Measurements from ENCODE around the gene PTGDR.

PTGDR gene

GRCh38 chr14:52259434-52259833, 8.1 kb upstream of the PTGDR start:
- TF ChIP-seq RAD21 (IDR thresholded peaks at IDR 0.05; ENCODE audit: low read depth), result no peak
- TF ChIP-seq, protein P1, sequence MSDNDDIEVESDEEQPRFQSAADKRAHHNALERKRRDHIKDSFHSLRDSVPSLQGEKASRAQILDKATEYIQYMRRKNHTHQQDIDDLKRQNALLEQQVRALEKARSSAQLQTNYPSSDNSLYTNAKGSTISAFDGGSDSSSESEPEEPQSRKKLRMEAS (IDR thresholded peaks at IDR 0.05), result no peak
- no peak for TF ChIP-seq EGR1 (IDR thresholded peaks at IDR 0.05)
- TF ChIP-seq CEBPB (IDR thresholded peaks at IDR 0.05), result no peak
- TF ChIP-seq TCF12 (IDR thresholded peaks at IDR 0.05; ENCODE audit: low read depth), result no peak
- no peak for TF ChIP-seq TAF1 (IDR thresholded peaks at IDR 0.05; ENCODE audit: low read depth)
- TF ChIP-seq NFIC (IDR thresholded peaks at IDR 0.05), result no peak
- no peak for TF ChIP-seq YY1 (IDR thresholded peaks at IDR 0.05; ENCODE audit: low read depth)
- TF ChIP-seq ZBTB7A (IDR thresholded peaks at IDR 0.05; ENCODE audit: low read depth), result no peak
- no peak for TF ChIP-seq FOXM1 (IDR thresholded peaks at IDR 0.05; ENCODE audit: borderline replicate concordance, low read depth)
- TF ChIP-seq EP300 (IDR thresholded peaks at IDR 0.05; ENCODE audit: borderline replicate concordance), result no peak
- TF ChIP-seq CREB1 (IDR thresholded peaks at IDR 0.05; ENCODE audit: low read depth), result no peak
- TF ChIP-seq, protein P2, sequence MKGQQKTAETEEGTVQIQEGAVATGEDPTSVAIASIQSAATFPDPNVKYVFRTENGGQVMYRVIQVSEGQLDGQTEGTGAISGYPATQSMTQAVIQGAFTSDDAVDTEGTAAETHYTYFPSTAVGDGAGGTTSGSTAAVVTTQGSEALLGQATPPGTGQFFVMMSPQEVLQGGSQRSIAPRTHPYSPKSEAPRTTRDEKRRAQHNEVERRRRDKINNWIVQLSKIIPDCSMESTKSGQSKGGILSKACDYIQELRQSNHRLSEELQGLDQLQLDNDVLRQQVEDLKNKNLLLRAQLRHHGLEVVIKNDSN (IDR thresholded peaks at IDR 0.05), result no peak
- TF ChIP-seq TEAD4 (IDR thresholded peaks at IDR 0.05), result no peak
- TF ChIP-seq, protein P3, sequence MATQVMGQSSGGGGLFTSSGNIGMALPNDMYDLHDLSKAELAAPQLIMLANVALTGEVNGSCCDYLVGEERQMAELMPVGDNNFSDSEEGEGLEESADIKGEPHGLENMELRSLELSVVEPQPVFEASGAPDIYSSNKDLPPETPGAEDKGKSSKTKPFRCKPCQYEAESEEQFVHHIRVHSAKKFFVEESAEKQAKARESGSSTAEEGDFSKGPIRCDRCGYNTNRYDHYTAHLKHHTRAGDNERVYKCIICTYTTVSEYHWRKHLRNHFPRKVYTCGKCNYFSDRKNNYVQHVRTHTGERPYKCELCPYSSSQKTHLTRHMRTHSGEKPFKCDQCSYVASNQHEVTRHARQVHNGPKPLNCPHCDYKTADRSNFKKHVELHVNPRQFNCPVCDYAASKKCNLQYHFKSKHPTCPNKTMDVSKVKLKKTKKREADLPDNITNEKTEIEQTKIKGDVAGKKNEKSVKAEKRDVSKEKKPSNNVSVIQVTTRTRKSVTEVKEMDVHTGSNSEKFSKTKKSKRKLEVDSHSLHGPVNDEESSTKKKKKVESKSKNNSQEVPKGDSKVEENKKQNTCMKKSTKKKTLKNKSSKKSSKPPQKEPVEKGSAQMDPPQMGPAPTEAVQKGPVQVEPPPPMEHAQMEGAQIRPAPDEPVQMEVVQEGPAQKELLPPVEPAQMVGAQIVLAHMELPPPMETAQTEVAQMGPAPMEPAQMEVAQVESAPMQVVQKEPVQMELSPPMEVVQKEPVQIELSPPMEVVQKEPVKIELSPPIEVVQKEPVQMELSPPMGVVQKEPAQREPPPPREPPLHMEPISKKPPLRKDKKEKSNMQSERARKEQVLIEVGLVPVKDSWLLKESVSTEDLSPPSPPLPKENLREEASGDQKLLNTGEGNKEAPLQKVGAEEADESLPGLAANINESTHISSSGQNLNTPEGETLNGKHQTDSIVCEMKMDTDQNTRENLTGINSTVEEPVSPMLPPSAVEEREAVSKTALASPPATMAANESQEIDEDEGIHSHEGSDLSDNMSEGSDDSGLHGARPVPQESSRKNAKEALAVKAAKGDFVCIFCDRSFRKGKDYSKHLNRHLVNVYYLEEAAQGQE (IDR thresholded peaks at IDR 0.05; ENCODE audit: low read depth), result no peak

DNA sequence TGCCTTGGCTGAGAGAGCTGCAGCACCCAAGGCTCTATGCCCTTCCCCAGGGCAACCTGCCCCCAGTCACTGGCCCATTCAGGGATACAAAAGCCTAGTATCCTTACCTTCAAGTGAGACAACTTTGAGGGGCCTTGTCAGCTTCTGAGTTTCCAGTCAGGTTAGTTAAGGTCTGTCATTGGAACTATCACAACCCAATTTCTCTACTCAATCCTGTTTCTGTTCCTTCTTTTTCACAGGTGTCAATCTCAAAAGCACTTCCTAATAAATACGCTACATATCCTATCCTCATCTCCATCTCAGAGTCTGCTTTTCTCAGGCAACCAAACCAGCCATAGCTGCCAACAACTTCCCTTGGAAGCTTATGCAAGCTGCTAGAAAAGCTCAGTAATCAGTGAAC, 4.9 kb upstream of the PTGDR start:
- no peak for TF ChIP-seq CREB1 (IDR thresholded peaks at IDR 0.05; ENCODE audit: low read depth)
- no peak for TF ChIP-seq TCF12 (IDR thresholded peaks at IDR 0.05; ENCODE audit: low read depth)
- TF ChIP-seq, protein P1 (IDR thresholded peaks at IDR 0.05), result no peak
- TF ChIP-seq RAD21 (IDR thresholded peaks at IDR 0.05; ENCODE audit: low read depth), result no peak

- TF ChIP-seq TAF1 (IDR thresholded peaks at IDR 0.05; ENCODE audit: low read depth) (no peak), EP300 (IDR thresholded peaks at IDR 0.05; ENCODE audit: borderline replicate concordance) (no peak), YY1 (IDR thresholded peaks at IDR 0.05; ENCODE audit: low read depth) (no peak), CREB1 (IDR thresholded peaks at IDR 0.05; ENCODE audit: low read depth) (no peak), RAD21 (IDR thresholded peaks at IDR 0.05; ENCODE audit: low read depth) (no peak), ZBTB7A (IDR thresholded peaks at IDR 0.05; ENCODE audit: low read depth) (no peak), FOXM1 (IDR thresholded peaks at IDR 0.05; ENCODE audit: borderline replicate concordance, low read depth) (no peak), NFIC (IDR thresholded peaks at IDR 0.05) (no peak), TCF12 (IDR thresholded peaks at IDR 0.05; ENCODE audit: low read depth) (no peak), CEBPB (IDR thresholded peaks at IDR 0.05) (no peak)
- TF ChIP-seq, protein P1 (IDR thresholded peaks at IDR 0.05), result no peak
- TF ChIP-seq, protein P2 (IDR thresholded peaks at IDR 0.05), result no peak
- TF ChIP-seq, protein P3 (IDR thresholded peaks at IDR 0.05; ENCODE audit: low read depth), result no peak
These were observed 4.3 kb upstream of the PTGDR start for GRCh38 chr14:52263190-52263589.

DNA sequence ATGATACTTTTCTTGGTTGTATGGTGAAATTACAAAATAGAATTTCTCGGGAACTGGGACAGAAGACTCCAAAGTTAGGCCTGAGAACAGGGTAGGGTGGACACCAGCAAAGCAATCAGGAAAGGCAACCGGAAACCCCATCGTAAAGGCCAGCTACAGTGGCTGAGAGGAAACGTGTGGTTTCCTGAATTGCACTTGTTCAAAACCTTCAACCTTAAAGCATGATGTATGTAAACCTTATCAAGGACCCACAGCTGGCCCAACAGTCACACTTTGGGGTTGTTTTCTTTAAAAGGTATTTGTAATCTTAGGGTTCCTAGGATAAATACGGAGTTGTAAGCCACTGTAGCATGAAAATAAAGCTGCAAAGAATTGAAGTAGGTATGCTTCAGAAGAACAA, 2.2 kb upstream of the PTGDR start:
- TF ChIP-seq, protein P3 (IDR thresholded peaks at IDR 0.05; ENCODE audit: low read depth), result no peak
- no peak for TF ChIP-seq NFIC (IDR thresholded peaks at IDR 0.05)
- TF ChIP-seq FOXM1 (IDR thresholded peaks at IDR 0.05; ENCODE audit: borderline replicate concordance, low read depth), result no peak
- no peak for TF ChIP-seq CREB1 (IDR thresholded peaks at IDR 0.05; ENCODE audit: low read depth)
- TF ChIP-seq TCF12 (IDR thresholded peaks at IDR 0.05; ENCODE audit: low read depth), result no peak
- no peak for TF ChIP-seq YY1 (IDR thresholded peaks at IDR 0.05; ENCODE audit: low read depth)
- TF ChIP-seq TEAD4 (IDR thresholded peaks at IDR 0.05), result no peak
- TF ChIP-seq EP300 (IDR thresholded peaks at IDR 0.05; ENCODE audit: borderline replicate concordance), result no peak
- no peak for TF ChIP-seq EGR1 (IDR thresholded peaks at IDR 0.05)
- no peak for TF ChIP-seq CEBPB (IDR thresholded peaks at IDR 0.05)
- TF ChIP-seq RAD21 (IDR thresholded peaks at IDR 0.05; ENCODE audit: low read depth), result no peak
- TF ChIP-seq, protein P1 (IDR thresholded peaks at IDR 0.05), result no peak
- TF ChIP-seq TAF1 (IDR thresholded peaks at IDR 0.05; ENCODE audit: low read depth), result no peak
- TF ChIP-seq, protein P2 (IDR thresholded peaks at IDR 0.05), result no peak
- no peak for TF ChIP-seq ZBTB7A (IDR thresholded peaks at IDR 0.05; ENCODE audit: low read depth)

Measured in Ishikawa (cell line).